Measurements from ENCODE around the gene HS3ST5. TPM values are rescaled to one million over a fixed set of nuclear protein-coding genes. Genes with fewer than 3 reads are reported as not detected.

HS3ST5 gene
- total RNA-seq, 2 donors from 2014 or later = not detected

DNA sequence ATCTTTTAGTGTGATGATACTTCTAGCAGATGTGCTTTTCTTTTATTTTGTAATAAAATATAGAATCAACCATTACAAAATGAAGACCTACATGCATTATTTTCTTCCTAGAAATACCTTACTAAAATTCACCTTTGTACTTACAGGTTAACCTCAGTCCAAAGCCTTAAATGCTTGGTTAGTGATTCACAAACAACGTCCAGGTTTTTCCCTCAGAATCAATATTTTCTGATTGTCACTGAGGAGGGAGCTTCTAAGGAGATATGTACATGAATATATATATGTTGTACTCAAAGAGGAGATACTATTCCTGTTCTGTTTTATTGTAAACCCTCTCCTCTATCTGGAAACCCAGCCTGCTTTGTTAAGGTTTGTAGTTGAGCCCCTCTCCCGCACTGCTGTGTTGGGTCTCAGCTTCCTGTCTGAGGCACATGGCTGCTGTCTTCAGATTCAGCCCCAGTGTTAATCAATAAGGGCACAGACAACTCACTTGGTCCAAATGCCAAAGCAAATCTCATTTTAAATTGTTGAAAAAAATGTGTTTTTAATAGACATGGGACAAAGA is 33.9 kb upstream of the HS3ST5 start:
- no peak overlapping the region for H3K4me3 ChIP-seq
- no peak overlapping the region for H3K27ac ChIP-seq
- TF ChIP-seq, protein P1, sequence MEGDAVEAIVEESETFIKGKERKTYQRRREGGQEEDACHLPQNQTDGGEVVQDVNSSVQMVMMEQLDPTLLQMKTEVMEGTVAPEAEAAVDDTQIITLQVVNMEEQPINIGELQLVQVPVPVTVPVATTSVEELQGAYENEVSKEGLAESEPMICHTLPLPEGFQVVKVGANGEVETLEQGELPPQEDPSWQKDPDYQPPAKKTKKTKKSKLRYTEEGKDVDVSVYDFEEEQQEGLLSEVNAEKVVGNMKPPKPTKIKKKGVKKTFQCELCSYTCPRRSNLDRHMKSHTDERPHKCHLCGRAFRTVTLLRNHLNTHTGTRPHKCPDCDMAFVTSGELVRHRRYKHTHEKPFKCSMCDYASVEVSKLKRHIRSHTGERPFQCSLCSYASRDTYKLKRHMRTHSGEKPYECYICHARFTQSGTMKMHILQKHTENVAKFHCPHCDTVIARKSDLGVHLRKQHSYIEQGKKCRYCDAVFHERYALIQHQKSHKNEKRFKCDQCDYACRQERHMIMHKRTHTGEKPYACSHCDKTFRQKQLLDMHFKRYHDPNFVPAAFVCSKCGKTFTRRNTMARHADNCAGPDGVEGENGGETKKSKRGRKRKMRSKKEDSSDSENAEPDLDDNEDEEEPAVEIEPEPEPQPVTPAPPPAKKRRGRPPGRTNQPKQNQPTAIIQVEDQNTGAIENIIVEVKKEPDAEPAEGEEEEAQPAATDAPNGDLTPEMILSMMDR (IDR thresholded peaks at IDR 0.05) = no peak
- H3K36me3 ChIP-seq = no peaks in the 10 kb centered on the region
- no peaks in the 10 kb centered on the region for H3K27me3 ChIP-seq (replicated peaks; ENCODE audit: insufficient read depth)
- ATAC-seq (ENCODE audit: insufficient number of reproducible peaks, low FRiP score, low read depth) (no peak), DNase-seq (ENCODE audit: low spot score) (no peak)
- no peaks in the 10 kb centered on the region for H3K4me1 ChIP-seq (ENCODE audit: control insufficient read depth in 1 of 2, low read depth in 2 of 2)
- H3K9me3 ChIP-seq = no peaks in the 10 kb centered on the region

GRCh38 chr6:114375541-114376192 is 32.8 kb upstream of the HS3ST5 start:
- no peaks in the 10 kb centered on the region for H3K4me1 ChIP-seq (ENCODE audit: control insufficient read depth in 1 of 2, low read depth in 2 of 2)
- DNase-seq (ENCODE audit: low spot score) (no peak), ATAC-seq (ENCODE audit: insufficient number of reproducible peaks, low FRiP score, low read depth) (no peak)
- TF ChIP-seq, protein P1 (IDR thresholded peaks at IDR 0.05) = no peak
- no peak overlapping the region for H3K27ac ChIP-seq
- no peaks in the 10 kb centered on the region for H3K36me3 ChIP-seq
- no peaks in the 10 kb centered on the region for H3K9me3 ChIP-seq
- H3K27me3 ChIP-seq (replicated peaks; ENCODE audit: insufficient read depth) = no peaks in the 10 kb centered on the region
- no peak overlapping the region for H3K4me3 ChIP-seq

- Histone ChIP-seq H3K9me3 (no peaks in the 10 kb centered on the region), H3K27ac (no peak overlapping the region), H3K36me3 (no peaks in the 10 kb centered on the region), H3K27me3 (replicated peaks; ENCODE audit: insufficient read depth) (no peaks in the 10 kb centered on the region), H3K4me3 (no peak overlapping the region), H3K4me1 (ENCODE audit: control insufficient read depth in 1 of 2, low read depth in 2 of 2) (no peaks in the 10 kb centered on the region)
- DNase-seq (ENCODE audit: low spot score) (no peak), ATAC-seq (ENCODE audit: insufficient number of reproducible peaks, low FRiP score, low read depth) (no peak)
- TF ChIP-seq, protein P1 (IDR thresholded peaks at IDR 0.05) = no peak
Measured at GRCh38 chr6:114367315-114367961, 24.6 kb upstream of the HS3ST5 start.

GRCh38 chr6:114366899-114367298 is 24.1 kb upstream of the HS3ST5 start:
- no peaks in the 10 kb centered on the region for H3K9me3 ChIP-seq
- no peak overlapping the region for H3K4me3 ChIP-seq
- H3K27ac ChIP-seq = no peak overlapping the region
- no peaks in the 10 kb centered on the region for H3K27me3 ChIP-seq (replicated peaks; ENCODE audit: insufficient read depth)
- no peaks in the 10 kb centered on the region for H3K36me3 ChIP-seq
- TF ChIP-seq, protein P1 (IDR thresholded peaks at IDR 0.05) = no peak
- H3K4me1 ChIP-seq (ENCODE audit: control insufficient read depth in 1 of 2, low read depth in 2 of 2) = no peaks in the 10 kb centered on the region
- ATAC-seq (ENCODE audit: insufficient number of reproducible peaks, low FRiP score, low read depth) = no peak
- DNase-seq (ENCODE audit: low spot score) = no peak

- DNase-seq (ENCODE audit: low spot score) (no peak), ATAC-seq (ENCODE audit: insufficient number of reproducible peaks, low FRiP score, low read depth) (no peak)
- Histone ChIP-seq H3K9me3 (no peaks in the 10 kb centered on the region), H3K36me3 (no peaks in the 10 kb centered on the region), H3K27me3 (replicated peaks; ENCODE audit: insufficient read depth) (no peaks in the 10 kb centered on the region), H3K27ac (no peak overlapping the region), H3K4me1 (ENCODE audit: control insufficient read depth in 1 of 2, low read depth in 2 of 2) (no peaks in the 10 kb centered on the region), H3K4me3 (no peak overlapping the region)
- TF ChIP-seq, protein P1 (IDR thresholded peaks at IDR 0.05) = no peak
Measured at GRCh38 chr6:114364301-114364700, 21.5 kb upstream of the HS3ST5 start.

Data from thoracic aorta (tissue), 2 donors.